ENCODE measurements around the gene ARHGEF16.

ARHGEF16 gene

DNA sequence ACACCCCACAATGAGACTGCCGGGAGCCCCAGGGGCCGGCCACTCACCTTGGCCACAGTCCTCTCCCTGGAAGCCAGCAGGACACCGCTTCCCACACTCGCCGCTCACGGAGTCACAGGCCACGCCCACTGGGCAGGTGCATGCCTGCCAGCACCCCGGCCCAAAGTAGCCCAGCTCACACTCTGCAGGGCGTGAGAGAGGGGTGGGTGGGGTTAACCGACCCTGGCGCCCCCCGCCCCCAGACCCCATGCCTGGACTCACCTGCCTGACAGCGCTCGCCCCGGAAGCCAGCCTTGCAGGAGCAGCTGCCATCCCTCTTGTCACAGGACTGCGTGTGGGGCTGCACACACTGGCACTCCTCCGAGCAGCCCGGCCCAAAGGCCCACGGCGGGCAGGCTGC is 50.7 kb downstream of the ARHGEF16 start:
- DNase-seq: no peak

DNA sequence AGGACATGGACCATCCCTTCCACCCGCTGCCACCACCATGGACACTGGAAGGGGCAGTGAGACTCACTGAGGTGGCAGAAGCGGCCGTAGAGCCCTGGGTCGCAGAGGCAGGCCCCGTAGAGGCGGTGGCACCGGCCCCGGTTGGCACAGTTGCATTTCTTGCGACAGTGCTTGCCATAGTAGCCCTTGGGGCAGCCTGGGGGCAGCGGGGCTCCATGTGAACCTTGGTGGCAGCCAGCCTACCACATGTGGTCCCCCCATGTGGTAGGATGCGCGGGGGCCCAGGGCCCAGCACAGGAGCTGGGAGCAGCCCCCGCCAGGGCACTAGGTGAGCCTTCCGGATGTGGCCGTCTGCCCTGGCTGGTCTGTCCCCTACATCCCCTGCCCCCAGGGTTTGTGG is 51.6 kb downstream of the ARHGEF16 start:
- DNase-seq: no peak

DNA sequence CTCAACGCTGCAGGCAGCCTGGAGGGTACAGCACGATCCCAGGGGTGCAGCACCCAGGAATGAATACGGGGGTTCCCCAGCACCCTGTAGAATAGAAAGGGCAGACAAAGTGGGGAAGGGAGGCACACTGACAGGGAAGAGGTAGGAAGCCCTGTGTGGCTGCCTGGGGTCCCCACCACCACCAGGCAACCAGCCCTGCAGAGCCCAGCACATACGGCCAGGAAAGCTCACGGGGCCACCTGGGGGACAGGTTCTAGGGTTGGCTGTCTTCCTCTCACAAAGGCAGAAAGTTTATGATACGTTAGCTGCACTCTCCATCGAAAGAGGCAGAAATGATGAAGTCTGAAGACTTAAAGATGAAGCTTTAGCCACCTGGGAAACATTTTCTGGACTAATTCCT is 52.5 kb downstream of the ARHGEF16 start:
- no peak for DNase-seq

DNA sequence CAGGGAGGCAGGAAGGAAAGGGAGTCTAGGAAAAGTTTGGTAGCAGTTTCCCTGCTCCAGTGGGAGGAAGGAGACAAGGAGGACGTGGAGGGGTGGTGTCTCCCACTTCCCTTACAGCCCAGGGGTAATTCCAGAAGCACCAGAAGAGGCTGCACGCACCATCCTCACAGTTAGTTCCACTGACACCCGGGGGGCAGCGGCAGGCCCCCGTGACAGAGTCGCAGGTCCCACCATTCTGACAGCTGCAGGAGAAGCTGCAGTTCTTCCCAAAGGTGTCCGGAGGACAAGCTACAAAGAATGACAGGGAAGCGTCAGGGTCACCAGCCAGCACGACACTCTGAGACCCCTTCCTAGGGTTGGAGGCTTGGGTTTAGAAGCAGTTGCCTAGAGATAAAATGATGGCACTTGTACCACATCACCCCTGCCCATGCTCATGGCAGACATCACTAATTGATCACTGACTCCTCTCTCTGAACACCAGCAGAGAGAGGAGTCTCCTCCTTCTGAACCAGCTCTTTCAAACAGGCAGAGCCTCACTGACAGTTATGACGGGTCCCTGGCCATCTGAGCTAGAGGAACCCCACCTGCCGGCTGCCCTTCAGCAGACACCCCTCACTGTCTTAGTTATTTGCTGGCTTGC is 53.3 kb downstream of the ARHGEF16 start:
- DNase-seq: no peak

DNA sequence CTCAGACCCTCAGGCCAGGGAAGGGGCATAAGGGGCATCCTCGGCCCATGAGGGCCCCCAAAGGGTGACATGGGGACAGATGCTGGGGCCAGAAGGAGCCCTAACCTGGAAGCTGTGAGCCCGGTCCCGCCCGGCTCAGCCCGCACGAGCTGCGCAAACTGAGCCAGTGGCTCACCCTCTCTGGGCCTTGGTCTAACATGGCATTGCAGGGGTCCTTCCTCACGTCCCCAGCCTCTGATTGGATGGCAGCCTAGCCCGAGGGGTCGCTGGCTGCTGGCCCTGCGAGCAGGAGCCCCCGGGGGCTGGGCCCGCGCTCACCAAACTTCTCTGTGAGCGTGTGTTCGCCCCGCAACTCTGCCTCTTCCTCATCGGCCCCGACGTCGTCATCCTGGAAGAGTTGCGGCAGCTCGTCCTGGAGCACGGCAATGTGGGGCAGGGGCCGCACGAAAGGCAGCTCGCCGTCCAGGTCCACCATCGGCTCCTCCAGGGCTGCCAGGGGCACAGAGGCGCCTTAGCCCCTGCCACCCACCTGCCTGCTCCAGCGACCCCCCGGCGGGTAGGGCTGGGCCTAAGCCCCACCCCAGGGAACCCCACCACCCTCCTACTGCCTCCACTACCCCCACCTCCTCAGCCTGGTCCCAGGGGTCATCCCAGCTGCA is 54.4 kb downstream of the ARHGEF16 start:
- DNase-seq: no peak

DNA sequence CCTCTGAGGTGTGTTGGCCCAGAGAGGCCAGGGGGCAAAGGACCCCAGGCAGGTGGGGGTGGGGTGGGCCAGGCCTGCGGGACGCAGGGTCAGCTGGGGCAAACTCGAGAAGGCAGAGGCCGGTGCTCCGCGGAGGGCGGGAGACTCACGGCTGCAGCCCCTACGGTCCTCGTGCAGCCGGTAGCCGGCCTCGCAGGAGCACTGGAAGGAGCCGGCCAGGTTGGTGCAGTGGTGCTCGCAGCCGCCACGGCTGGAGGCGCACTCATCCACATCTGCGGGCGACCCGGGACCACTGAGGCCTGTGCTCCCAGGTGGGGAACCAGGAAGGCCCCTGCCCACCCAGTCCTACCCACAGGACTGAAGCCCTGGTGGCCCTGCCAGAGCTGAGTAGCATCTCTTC is 55.3 kb downstream of the ARHGEF16 start:
- no peak for DNase-seq

DNA sequence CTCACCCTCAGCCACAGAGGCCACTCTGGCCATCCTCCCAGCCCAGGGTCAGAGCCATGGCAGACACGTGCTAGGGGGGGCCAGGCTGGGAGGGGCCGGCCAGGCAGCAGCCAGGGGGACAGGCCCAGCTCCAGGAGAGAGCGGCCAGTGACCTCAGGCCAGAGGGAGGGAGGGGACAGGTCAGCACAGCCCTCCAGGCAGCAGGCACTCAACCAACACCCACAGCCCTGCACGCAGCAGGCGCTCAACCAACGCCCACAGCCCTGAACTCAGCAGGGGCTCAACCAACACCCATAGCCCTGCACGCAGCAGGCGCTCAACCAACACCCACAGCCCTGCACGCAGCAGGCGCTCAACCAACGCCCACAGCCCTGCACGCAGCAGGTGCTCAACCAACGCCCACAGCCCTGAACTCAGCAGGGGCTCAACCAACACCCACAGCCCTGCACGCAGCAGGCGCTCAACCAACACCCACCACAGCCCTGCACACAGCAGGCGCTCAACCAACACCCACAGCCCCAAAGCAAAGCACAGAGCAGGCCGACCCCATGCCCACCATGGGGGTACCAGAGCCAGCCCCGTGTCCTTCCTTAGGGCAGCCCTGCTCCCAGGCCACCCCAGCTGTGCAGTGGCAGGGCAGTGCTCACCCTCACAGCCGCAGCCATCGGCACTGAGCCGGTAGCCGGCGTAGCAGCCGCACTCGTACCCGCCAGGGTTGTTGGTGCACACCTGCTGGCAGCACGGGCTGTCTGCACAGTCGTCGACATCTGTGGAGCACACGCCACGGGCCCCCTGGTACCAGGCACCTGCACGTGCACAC is 55.9 kb downstream of the ARHGEF16 start:
- DNase-seq: no peak

DNA sequence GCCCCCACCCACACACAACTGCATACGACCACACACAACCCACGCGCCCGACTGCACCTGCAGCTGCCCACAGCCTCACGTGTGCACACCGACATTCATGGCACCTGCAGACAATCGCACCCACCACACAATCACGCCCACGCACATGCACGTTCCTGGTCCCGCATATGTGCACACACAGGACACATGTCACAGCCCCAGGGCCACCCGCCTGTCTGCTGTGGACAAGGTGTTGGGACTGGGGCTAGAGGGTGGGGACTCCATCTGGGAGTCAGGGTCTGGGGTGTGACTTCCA is 56.4 kb downstream of the ARHGEF16 start:
- no peak for DNase-seq

DNA sequence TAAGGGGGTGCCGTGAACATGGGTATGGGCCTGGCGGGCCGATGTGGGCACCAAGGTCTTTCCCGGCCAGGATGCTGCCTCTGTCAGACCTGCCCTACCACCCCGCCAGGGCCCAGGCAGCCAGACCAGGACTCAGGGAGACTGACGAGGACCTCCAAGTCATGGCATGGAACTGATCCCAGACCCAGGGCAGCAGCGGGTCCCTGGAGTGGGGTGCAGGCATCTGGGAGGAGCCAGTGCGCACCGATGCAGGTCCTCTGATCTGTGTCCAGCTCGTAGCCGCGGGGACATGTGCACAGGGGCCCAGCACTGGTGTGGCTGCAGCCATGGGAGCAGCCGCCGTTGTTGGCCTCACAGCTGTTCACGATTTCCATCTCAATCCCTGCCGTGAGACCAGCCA is 56.8 kb downstream of the ARHGEF16 start:
- DNase-seq: no peak

DNA sequence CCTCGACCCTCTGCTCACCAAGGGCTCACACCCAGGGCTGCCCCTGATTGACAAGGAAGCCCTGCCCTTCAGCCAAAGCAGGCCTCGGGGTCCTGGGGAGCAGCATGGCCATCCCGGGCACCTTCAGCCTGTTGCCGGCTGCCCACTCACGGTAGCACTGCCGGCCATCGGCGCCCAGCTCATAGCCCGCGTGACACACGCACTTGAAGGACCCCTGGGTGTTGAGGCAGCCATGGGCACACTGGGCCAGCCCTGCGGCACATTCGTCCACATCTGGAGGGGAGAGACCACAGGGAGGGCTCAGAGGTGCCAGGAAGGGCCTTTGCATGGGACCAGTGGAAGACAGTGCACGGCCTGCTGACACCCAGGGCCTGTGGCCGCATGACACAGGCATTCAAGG is 57.4 kb downstream of the ARHGEF16 start:
- no peak for DNase-seq

DNA sequence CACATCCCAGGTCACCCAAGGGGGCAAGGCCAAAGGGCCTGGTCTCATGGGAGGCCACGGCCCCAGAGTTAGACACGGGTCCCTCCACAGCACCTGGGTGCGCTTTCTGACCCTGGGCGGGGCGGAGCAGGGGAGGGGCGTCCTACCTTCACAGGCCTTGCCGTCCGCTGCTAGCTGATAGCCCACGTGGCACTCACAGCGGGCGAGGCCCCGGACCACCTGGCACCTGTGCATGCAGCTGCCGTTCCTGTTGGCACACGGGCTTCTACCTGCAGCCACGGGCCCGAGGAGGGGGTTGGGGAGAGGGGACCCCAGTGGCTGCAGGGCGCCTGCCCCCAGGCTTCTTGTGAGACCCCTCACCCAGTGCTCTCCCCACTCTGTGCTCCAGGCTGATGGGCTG is 59.9 kb downstream of the ARHGEF16 start:
- no peak for DNase-seq

DNA sequence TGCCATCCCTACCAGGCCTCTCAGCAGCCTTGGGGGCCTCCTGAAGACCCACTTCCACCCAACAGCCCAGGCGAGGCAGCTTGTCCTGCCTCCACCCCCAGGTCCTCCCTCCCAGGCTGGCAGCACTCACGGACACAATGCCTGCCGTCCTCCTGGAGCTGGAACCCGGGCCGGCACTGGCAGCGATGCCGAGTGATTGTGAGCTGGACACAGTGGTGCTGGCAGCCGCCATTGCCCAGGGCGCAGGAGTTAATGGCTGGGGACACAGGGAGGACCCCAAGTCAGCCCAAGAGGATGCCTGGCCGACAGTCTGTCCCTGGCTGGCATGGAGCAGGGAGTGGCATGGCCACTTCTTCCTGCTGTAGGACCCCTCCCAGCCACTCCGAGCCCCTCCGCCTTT is 60.8 kb downstream of the ARHGEF16 start:
- DNase-seq: no peak

DNA sequence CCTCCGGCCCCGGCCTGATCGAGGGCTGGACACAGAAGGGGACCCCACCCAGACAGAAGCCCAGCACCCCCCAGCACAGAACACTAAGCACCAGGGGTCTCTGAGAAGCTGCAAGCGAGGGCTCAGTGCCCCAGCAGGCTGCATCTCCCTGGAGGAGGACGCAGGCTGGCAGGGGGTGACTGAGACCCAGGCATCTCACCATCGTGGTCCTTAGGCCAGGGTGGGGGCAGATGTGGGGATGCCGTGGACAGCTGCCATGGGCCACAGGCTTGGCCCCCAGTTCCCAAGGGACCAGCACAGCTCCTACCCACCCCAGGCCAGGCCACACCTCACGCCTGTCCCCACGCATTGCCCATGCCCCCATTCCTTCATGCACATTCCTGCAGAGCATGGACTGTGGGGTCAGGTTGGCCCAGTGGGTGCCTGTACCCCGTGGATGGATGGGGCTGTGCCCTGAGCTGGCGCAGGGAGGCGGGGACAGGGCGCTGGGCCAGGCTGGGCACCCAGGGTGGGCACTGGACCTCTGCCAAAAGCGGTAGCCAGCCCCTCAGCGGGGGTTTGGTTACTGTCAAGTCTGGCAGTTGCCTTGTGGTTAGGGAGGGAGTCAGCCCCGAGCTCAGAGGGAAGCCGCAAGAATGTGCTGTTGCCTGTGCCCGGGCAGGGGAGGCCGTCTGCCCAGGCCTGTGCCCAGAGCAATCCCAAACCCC is 61.5 kb downstream of the ARHGEF16 start:
- no peak for DNase-seq

DNA sequence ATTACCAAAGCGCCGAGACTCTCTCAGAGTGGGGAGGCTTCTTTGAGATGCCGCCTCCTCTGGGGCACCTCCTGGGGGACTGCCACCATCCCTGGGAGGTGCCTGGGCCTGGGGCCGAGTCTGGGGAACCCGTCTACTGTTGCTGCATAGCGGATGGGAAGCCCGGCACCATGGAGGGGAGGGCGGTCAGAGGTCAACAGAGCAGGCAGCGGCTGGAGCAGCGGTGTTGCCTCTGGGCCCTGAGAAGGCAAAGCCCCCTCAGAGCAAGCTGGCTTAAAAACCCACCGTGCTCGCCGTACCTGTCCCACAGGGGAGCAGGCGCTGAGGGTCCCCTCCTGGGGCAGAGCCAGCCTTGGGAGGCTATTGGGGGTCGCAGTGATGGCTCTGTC is 62.0 kb downstream of the ARHGEF16 start:
- no peak for DNase-seq

DNA sequence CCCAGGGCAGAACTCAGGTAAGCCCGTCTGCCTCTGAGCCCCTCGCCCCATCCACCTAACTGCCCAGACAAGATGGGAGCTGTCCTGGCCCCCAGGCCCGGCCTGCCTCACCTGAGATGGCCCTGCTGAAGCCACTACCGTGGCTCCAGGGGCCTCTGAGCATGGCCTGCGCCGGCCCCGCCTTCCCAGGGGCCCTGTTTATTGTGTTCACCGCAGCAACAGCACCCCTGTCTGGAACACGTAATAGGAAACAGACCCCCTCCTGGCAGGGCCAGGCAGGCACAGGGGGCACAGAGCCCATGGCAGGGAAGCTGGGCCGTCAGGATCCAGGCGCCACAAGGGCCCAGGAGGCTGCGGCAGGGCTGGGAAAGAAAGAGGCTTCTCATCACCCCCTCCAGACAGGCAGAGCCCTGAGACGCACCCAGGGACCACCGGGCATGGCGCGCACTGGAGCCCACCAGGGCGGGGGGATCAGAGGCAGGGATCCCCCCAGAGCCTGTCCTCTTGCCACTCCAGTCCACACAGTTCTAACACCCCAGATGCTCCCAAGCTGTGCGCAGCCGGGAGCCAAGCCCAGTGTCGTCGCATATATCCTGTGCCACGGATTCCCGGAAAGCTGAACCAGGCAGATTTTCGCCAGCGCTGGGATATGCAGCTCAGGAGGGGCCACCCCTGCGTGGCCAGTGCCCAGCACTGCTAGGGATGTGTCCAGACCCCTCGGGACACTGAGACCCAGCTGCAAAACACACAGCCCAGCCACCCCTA is 62.6 kb downstream of the ARHGEF16 start:
- no peak for DNase-seq

DNA sequence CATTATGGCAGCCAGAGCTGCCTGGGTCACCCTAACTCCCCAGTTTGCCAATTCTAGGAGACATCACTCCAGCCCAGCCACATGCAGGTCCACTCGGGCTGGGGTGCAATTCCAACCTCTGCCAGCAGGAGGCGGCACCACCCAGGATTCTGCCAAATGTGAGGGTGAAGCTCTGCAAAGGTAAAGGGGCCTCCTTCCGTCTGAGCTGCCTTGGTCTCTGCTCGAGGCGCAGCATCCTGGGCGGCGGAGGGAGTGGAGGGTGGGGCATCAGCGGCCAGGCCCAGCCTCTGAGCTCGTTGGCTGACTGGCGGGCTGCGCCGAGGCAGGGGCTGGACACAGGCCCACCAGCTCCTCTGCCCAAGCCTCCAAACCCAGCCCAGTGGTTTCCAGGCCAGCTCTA is 63.8 kb downstream of the ARHGEF16 start:
- DNase-seq: no peak

DNA sequence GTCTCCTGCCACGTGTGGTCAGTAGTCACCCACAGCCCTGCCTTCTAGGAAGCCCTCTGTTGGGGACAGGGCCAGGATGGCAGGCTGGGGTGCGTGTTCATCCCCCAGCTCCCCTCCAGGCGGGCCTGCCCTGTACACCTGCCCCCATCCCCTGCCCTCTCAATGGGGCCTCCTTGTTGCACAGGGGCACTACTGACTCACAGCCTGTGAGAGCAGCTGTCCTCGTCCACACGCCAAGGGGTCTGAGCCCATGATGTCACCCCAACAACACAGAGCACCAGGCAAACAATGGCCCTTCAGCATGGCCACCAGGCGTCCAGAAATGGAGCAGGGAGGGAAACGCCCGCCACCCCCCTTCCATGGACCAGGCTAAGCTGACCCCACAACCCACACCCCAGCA is 64.3 kb downstream of the ARHGEF16 start:
- no peak for DNase-seq

DNA sequence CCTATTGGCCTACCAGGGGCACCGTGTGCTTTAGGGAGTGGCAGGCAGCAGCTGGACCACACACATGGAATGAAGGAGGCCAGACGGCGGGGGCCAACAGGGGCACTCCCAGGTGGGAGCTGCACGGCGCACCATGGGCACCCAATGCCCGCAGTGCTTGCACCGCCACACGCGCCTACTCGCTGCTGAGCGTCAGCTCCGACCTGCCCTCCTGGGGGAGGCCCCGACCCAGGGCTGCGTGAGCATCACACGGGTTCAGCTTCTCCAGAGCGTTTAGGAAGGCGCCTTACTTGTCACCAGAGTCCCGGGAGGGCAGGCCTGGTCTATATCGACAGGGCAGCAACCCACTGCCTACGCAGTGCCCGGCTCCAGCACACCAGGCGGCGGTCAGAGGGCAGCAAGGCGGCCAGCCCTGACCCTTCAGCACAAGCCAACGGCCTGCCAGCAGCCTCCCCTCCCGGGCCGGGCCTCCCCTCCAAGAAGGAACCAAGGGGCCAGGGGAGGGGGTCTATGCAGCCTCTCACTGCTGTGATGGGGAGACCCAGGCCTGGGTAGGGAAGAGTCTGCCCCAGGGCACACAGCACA is 64.9 kb downstream of the ARHGEF16 start:
- DNase-seq: no peak

DNA sequence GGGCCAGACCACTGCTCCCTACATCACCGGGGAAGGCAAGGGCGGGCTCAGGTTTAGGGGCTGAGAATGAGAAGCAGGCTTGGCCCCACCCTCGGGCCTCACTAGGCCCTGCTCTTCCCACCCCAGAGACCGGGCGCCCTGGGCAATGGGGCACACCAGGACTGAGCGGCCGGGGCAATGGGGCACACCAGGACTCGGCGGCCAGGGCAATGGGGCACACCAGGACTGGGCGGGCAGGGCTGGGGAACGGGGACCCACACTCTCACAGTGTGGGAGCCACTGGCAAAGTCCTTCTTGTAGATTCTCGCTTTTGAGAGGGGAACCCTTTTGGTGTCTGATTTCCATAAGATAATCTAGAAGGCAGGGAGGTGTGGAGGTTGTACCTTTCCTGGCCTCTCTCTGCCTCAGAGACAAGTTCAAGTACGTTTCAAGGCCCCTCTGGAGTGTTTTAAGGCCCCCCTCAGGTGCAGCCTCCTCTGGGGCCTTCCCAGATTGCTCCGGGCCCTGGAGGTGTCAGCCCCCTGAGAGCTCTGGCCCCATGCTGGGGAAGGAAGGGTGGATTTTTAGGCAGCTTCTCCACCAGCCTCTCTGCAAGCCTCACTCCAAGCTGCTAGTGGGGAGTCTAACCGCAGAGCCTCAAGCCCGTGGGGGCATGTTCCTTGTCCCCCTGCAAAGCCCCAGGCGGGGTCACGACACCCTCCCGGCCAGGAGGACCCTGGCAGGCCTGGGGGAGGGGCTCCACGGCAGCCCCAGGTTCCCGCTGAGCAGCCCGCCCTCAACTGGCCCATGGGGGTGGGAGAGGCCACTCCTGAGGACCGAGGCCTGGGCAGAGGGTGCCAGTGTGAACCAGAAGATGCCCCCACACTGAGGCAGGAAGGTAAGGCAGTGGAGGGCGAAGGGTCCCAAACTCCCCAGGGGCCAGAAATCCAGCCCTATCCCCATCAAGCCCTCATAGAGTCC is 66.2 kb downstream of the ARHGEF16 start:
- DNase-seq: no peak

DNA sequence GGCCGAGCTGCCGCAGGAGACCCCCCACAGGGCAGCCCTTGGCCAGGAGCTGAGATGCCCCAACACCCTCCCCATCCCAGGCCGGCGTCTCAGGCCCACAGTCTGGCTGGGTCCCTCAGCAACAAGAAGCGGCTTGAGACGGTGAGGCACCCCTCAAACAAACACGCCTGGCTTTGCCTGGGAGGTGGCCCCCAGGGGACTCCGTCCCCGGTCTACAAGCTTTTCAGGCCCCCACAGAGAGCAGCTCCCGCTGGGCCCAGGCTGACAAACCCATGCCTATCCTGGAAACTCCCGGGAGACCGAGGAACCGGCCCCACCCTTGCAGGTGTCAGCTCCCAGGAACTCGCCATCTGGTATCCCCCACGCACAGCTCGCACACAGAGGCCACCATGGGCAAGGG is 67.0 kb downstream of the ARHGEF16 start:
- DNase-seq: no peak

DNA sequence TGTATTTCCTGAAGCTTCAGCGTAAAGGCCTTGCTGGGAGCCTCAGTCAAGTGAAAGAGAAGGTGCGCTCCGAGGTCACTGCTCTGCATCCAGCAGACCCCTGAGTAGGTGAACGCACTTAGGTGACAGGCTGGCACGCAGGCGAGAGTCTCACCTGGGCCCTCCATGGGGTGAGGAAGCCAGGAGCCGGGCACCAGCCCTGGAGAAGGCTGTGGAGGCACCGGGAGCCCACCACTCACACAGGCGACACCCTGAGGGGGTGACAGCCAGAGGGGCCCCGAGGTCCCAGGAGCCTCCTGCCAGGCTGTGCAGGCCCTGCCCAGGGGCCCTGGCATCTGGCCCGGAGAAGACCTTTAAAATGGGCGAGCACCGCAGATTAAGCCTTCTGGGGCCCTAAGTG is 67.6 kb downstream of the ARHGEF16 start:
- DNase-seq: no peak
